Left lung (tissue), 10 donors: ENCODE data around the gene PAH. TPM values are rescaled to one million over a fixed set of nuclear protein-coding genes. Genes with fewer than 3 reads are reported as not detected.

Source experiments
- ATAC-seq: fragments of 200-7000 bp; cut with Tn5 transposase; one replicate; pipeline ENCODE4 v1.9.1; 2020; ENCODE audit warnings: moderate library complexity
- DNase-seq, 4 donors: peaks; one replicate each; pipeline ENCODE4 v3.0.0-alpha.2; 2013 to 2020
- H3K27ac ChIP-seq, 2 donors: fragments of 200-600 bp; sonication (generic) in 1 of 2; one replicate each; pipeline versions ENCODE4 v1.5.0 to v1.8.0; 2020 to 2021
- H3K27me3 ChIP-seq, 2 donors: fragments of 200-600 bp; sonication (generic) in 1 of 2; one replicate each; pipeline versions ENCODE4 v1.5.0 to v1.8.0; 2020 to 2021
- H3K36me3 ChIP-seq, 2 donors: fragments of 200-600 bp; sonication (generic) in 1 of 2; one replicate each; pipeline versions ENCODE4 v1.5.0 to v1.8.0; 2020 to 2021
- H3K4me1 ChIP-seq, 2 donors: fragments of 200-600 bp; one replicate each; pipeline ENCODE4 v1.8.0; 2021
- H3K4me3 ChIP-seq, 2 donors: fragments of 200-600 bp; sonication (generic) in 1 of 2; one replicate each; pipeline versions ENCODE4 v1.5.0 to v1.8.0; 2020 to 2021; ENCODE audit warnings: mild to moderate bottlenecking in 1 of 2
- H3K9me3 ChIP-seq, 2 donors: fragments of 200-600 bp; sonication (generic) in 1 of 2; one replicate each; pipeline versions ENCODE4 v1.5.0 to v1.8.0; 2020 to 2021
- CTCF ChIP-seq, 2 donors: fragments of 200-600 bp; sonication (generic) in 1 of 2; IDR thresholded peaks; one replicate each; pipeline versions ENCODE4 v1.5.0 to v1.8.0; 2021; ENCODE audit warnings: antibody characterized with exemption in 2 of 2
- intact Hi-C, 2 donors: fragments of 100-400 bp; cut with DNase I; formaldehyde crosslinking; loops; one replicate each; pipeline versions ENCODE4 v1.11.2 to v1.14.2; 2022
- polyA plus RNA-seq, 6 donors: library from polyadenylated mRNA; unstranded; fragments of 120-200 nt; gene quantifications; one replicate each; pipeline ENCODE4 v1.2.1, GENCODE V29; 2013; ENCODE audit not compliant: insufficient read length in 6 of 6
- total RNA-seq, 2 donors: library from RNA; stranded (reverse); fragmentation: NEBNext Ultra II Directional; extraction: Animal tissue kit (Norgen Biotek cat#: 25700); gene quantifications; one replicate each; pipeline ENCODE4 v1.2.1, GENCODE V29; 2021
- donor health status: DM: no; HTN: yes; CAD: no.
- donor health status: DM: no; HTN: no; CAD: no.

Gene PAH
- total and polyA plus RNA-seq, 8 donors: 0.29 to 1.1 (median 0.71) TPM; not detected in 2

DNA sequence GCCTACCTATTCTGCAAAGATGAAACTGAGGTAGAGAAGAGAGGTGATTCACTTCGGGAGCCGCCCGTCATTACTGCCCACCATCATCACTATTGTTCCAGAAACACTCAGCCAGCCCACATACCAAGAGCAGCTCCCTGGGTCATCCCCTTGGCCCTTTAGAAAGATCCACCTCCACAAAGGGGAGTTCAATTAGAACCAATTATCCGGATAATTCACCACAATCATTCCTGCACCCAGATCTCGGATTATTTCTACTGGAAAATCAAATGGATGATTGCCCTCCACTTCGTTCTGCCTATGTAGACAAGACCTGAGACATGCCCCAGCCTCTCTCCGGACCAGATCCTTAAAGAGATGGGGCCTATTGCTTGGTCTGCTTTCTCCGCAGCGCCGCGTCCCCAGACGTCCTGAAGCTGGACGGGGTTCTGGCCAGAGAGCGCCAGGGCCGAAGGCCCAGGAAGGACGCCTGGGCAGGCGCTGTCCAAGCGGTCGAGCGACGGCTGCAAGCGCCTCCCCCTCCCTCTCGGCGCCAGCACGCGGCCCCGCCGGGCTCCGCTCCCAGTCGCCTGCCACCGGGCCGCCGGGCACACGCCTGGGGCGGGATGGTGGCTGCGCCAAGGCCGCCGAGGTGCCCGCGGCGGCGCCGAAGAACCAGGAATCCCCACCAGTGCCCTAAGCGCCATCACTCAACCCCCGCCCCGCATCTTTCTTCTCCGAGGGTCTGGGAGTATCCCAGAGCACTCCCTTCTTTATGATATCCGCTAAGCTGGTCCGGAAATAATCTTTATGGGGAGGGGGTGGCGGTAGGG is 39.1 kb upstream of the PAH start:
- intact Hi-C loops: no loop called here
- no peaks in the 10 kb centered on the region for H3K9me3 ChIP-seq

GRCh38 chr12:102954134-102954533 is 37.1 kb upstream of the PAH start:
- ATAC-seq (no peak), DNase-seq (no peak)
- Histone ChIP-seq H3K4me3 (no peak overlapping the region), H3K4me1 (peaks cover 0 to 16% of the 10 kb centered on the region in 2 donors), H3K9me3 (no peaks in the 10 kb centered on the region), H3K27ac (no peak overlapping the region), H3K27me3 (peaks cover 71 to 100% of the 10 kb centered on the region in 2 donors), H3K36me3 (no peaks in the 10 kb centered on the region)
- TF ChIP-seq CTCF (IDR thresholded peaks at IDR 0.05): no peak
- intact Hi-C loops: no loop called here

More for the DNA sequence above, 39.1 kb upstream of the PAH start:
- ATAC-seq (peak; percentile 59), DNase-seq (peak in 1 of 4 donors; percentile 75)
- Histone ChIP-seq H3K27me3 (peaks cover 80 to 100% of the 10 kb centered on the region in 2 donors), H3K27ac (no peak overlapping the region), H3K4me1 (peaks cover 0 to 16% of the 10 kb centered on the region in 2 donors), H3K4me3 (no peak overlapping the region), H3K36me3 (no peaks in the 10 kb centered on the region)
- no peak for TF ChIP-seq CTCF (IDR thresholded peaks at IDR 0.05)

DNA sequence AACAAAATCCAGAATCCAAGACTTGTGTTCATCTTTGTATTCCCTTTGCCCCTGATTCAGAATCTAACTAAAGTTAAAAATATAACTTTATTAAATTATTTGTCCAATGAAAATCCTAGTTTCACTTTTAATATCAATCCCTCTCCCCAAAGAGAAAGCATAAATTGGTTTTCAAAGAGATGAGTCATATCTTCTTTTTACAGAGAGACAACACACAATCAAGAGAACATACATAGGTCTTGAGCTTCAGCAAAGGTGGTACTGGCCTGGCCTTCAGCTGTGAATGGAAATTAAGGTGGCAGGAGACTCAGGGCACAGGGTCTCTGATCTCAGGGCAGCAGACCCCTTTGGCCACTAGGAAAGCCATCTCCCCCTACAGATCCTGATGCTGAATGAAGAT is 36.2 kb upstream of the PAH start:
- no peak for ATAC-seq
- Histone ChIP-seq H3K36me3 (no peaks in the 10 kb centered on the region), H3K4me1 (peaks cover 0 to 9% of the 10 kb centered on the region in 2 donors), H3K27ac (no peak overlapping the region), H3K4me3 (no peak overlapping the region), H3K9me3 (no peaks in the 10 kb centered on the region), H3K27me3 (peaks cover 62 to 100% of the 10 kb centered on the region in 2 donors)
- no peak for DNase-seq
- TF ChIP-seq CTCF (IDR thresholded peaks at IDR 0.05): no peak
- intact Hi-C loops: no loop called here

DNA sequence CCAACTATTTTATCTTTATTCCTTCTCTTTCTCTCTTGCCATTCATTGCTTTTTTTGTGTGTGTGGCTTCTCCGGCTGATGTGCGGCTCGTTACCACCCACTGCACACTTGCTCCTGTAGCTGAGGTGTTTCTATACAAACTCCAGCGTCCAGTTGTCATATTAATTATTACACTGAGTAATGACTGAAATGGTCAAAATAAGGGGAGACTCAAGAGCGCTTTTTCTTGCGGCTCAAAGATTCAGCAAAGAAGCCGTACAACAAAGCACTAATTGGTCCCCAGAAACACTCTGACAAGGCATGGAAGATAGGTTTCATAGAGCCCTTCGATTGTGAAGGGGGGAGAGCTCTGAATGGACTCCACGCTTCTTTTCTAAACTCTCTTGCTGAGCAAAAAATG is 34.8 kb upstream of the PAH start:
- Histone ChIP-seq H3K36me3 (no peaks in the 10 kb centered on the region), H3K27ac (no peak overlapping the region), H3K9me3 (no peaks in the 10 kb centered on the region), H3K4me1 (no peaks in the 10 kb centered on the region), H3K27me3 (peaks cover 48 to 97% of the 10 kb centered on the region in 2 donors), H3K4me3 (no peak overlapping the region)
- TF ChIP-seq CTCF (IDR thresholded peaks at IDR 0.05): no peak
- intact Hi-C loops: no loop called here
- ATAC-seq (no peak), DNase-seq (no peak)

DNA sequence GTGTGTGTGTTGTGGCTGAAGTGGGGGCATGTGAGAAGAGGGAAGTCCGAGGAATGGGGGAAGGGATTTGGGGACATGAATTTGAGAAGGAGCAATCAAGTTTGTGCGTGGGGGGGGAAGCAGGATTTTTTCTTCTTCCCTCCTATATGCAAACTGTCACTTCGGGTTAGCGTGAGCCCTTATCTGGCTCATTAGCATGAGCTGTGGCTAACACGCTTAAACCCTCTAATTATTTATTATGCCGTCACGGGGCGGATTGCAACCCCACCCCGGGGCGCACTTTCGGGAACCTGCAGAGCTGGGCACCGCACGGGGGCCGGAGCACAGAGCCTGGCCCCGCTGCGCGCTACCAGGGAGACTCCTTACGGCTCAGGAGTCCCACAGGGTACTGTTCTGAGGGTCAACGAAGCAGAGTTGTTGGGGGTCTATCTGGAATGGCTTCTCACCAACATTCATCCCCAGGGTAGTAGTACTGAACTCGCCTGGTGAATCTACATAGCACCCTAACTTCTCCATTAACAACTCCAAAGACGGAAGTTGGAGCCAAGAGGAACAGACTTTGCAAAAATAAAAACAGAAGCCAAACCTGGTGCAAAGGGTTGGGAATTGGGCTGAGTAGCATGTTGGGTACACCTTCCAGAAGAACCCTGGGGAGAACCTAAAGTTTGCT is 34.0 kb upstream of the PAH start:
- TF ChIP-seq CTCF (IDR thresholded peaks at IDR 0.05): no peak

More for the DNA sequence above, 34.0 kb upstream of the PAH start:
- Histone ChIP-seq H3K27me3 (peaks cover 40 to 90% of the 10 kb centered on the region in 2 donors), H3K36me3 (no peaks in the 10 kb centered on the region), H3K4me3 (no peak overlapping the region), H3K27ac (no peak overlapping the region), H3K4me1 (no peaks in the 10 kb centered on the region), H3K9me3 (no peaks in the 10 kb centered on the region)
- DNase-seq (no peak), ATAC-seq (no peak)
- intact Hi-C loops: no loop called here
